ENCODE measurements around the gene DAB1.

Gene DAB1

GRCh38 chr1:57380923-57381322 lies 42.9 kb downstream of the DAB1 start:
- Histone ChIP-seq H3K4me1 (ENCODE audit: control insufficient read depth, insufficient read depth, low read length) (peaks cover 3% of the 10 kb centered on the region), H3K9ac (ENCODE audit: low read depth, low read length) (no peak overlapping the region), H3K36me3 (ENCODE audit: control insufficient read depth, insufficient read depth, low read length) (no peaks in the 10 kb centered on the region), H3K4me3 (ENCODE audit: low read depth, low read length) (no peak overlapping the region), H3K9me3 (ENCODE audit: control insufficient read depth, insufficient read depth, low read length) (no peaks in the 10 kb centered on the region), H3K27me3 (ENCODE audit: control insufficient read depth, insufficient read depth, low read length) (no peaks in the 10 kb centered on the region)

GRCh38 chr1:57378534-57378933 lies 45.3 kb downstream of the DAB1 start:
- H3K4me1 ChIP-seq (ENCODE audit: control insufficient read depth, insufficient read depth, low read length) = peaks cover 3% of the 10 kb centered on the region
- no peaks in the 10 kb centered on the region for H3K9me3 ChIP-seq (ENCODE audit: control insufficient read depth, insufficient read depth, low read length)
- no peaks in the 10 kb centered on the region for H3K27me3 ChIP-seq (ENCODE audit: control insufficient read depth, insufficient read depth, low read length)
- H3K9ac ChIP-seq (ENCODE audit: low read depth, low read length) = no peak overlapping the region
- H3K4me3 ChIP-seq (ENCODE audit: low read depth, low read length) = no peak overlapping the region
- no peaks in the 10 kb centered on the region for H3K36me3 ChIP-seq (ENCODE audit: control insufficient read depth, insufficient read depth, low read length)

- H3K9ac ChIP-seq (ENCODE audit: low read depth, low read length) = no peak overlapping the region
- no peaks in the 10 kb centered on the region for H3K36me3 ChIP-seq (ENCODE audit: control insufficient read depth, insufficient read depth, low read length)
- no peaks in the 10 kb centered on the region for H3K9me3 ChIP-seq (ENCODE audit: control insufficient read depth, insufficient read depth, low read length)
- no peaks in the 10 kb centered on the region for H3K27me3 ChIP-seq (ENCODE audit: control insufficient read depth, insufficient read depth, low read length)
- H3K4me3 ChIP-seq (ENCODE audit: low read depth, low read length) = no peak overlapping the region
- peaks cover 3% of the 10 kb centered on the region for H3K4me1 ChIP-seq (ENCODE audit: control insufficient read depth, insufficient read depth, low read length)
These were observed 46.3 kb downstream of the DAB1 start for GRCh38 chr1:57377339-57378139.

- Histone ChIP-seq H3K9me3 (ENCODE audit: control insufficient read depth, insufficient read depth, low read length) (no peaks in the 10 kb centered on the region), H3K27me3 (ENCODE audit: control insufficient read depth, insufficient read depth, low read length) (no peaks in the 10 kb centered on the region), H3K36me3 (ENCODE audit: control insufficient read depth, insufficient read depth, low read length) (no peaks in the 10 kb centered on the region), H3K4me1 (ENCODE audit: control insufficient read depth, insufficient read depth, low read length) (no peaks in the 10 kb centered on the region), H3K9ac (ENCODE audit: low read depth, low read length) (no peak overlapping the region), H3K4me3 (ENCODE audit: low read depth, low read length) (no peak overlapping the region)
These were observed 47.8 kb downstream of the DAB1 start for GRCh38 chr1:57376041-57376440.

GRCh38 chr1:57369889-57370288 lies 54.0 kb downstream of the DAB1 start:
- Histone ChIP-seq H3K9ac (ENCODE audit: low read depth, low read length) (no peak overlapping the region), H3K9me3 (ENCODE audit: control insufficient read depth, insufficient read depth, low read length) (no peaks in the 10 kb centered on the region), H3K27me3 (ENCODE audit: control insufficient read depth, insufficient read depth, low read length) (no peaks in the 10 kb centered on the region), H3K36me3 (ENCODE audit: control insufficient read depth, insufficient read depth, low read length) (no peaks in the 10 kb centered on the region), H3K4me3 (ENCODE audit: low read depth, low read length) (no peak overlapping the region), H3K4me1 (ENCODE audit: control insufficient read depth, insufficient read depth, low read length) (peaks cover 4% of the 10 kb centered on the region)

- Histone ChIP-seq H3K4me1 (ENCODE audit: control insufficient read depth, insufficient read depth, low read length) (peaks cover 4% of the 10 kb centered on the region), H3K27me3 (ENCODE audit: control insufficient read depth, insufficient read depth, low read length) (no peaks in the 10 kb centered on the region), H3K36me3 (ENCODE audit: control insufficient read depth, insufficient read depth, low read length) (no peaks in the 10 kb centered on the region), H3K4me3 (ENCODE audit: low read depth, low read length) (no peak overlapping the region), H3K9ac (ENCODE audit: low read depth, low read length) (no peak overlapping the region), H3K9me3 (ENCODE audit: control insufficient read depth, insufficient read depth, low read length) (no peaks in the 10 kb centered on the region)
These were observed 55.9 kb downstream of the DAB1 start for GRCh38 chr1:57367945-57368344.

- Histone ChIP-seq H3K36me3 (ENCODE audit: control insufficient read depth, insufficient read depth, low read length) (no peaks in the 10 kb centered on the region), H3K9ac (ENCODE audit: low read depth, low read length) (no peak overlapping the region), H3K27me3 (ENCODE audit: control insufficient read depth, insufficient read depth, low read length) (no peaks in the 10 kb centered on the region), H3K9me3 (ENCODE audit: control insufficient read depth, insufficient read depth, low read length) (no peaks in the 10 kb centered on the region), H3K4me3 (ENCODE audit: low read depth, low read length) (no peak overlapping the region), H3K4me1 (ENCODE audit: control insufficient read depth, insufficient read depth, low read length) (no peaks in the 10 kb centered on the region)
These were observed 60.2 kb downstream of the DAB1 start for GRCh38 chr1:57363643-57364042.

- H3K27me3 ChIP-seq (ENCODE audit: control insufficient read depth, insufficient read depth, low read length) = no peaks in the 10 kb centered on the region
- no peaks in the 10 kb centered on the region for H3K36me3 ChIP-seq (ENCODE audit: control insufficient read depth, insufficient read depth, low read length)
- H3K4me3 ChIP-seq (ENCODE audit: low read depth, low read length) = no peak overlapping the region
- H3K4me1 ChIP-seq (ENCODE audit: control insufficient read depth, insufficient read depth, low read length) = no peaks in the 10 kb centered on the region
- no peak overlapping the region for H3K9ac ChIP-seq (ENCODE audit: low read depth, low read length)
- H3K9me3 ChIP-seq (ENCODE audit: control insufficient read depth, insufficient read depth, low read length) = no peaks in the 10 kb centered on the region
These were observed 60.7 kb downstream of the DAB1 start for GRCh38 chr1:57363165-57363564.

GRCh38 chr1:57362480-57362879 lies 61.4 kb downstream of the DAB1 start:
- Histone ChIP-seq H3K4me3 (ENCODE audit: low read depth, low read length) (no peak overlapping the region), H3K9me3 (ENCODE audit: control insufficient read depth, insufficient read depth, low read length) (no peaks in the 10 kb centered on the region), H3K9ac (ENCODE audit: low read depth, low read length) (no peak overlapping the region), H3K27me3 (ENCODE audit: control insufficient read depth, insufficient read depth, low read length) (no peaks in the 10 kb centered on the region), H3K36me3 (ENCODE audit: control insufficient read depth, insufficient read depth, low read length) (no peaks in the 10 kb centered on the region), H3K4me1 (ENCODE audit: control insufficient read depth, insufficient read depth, low read length) (peaks cover 3% of the 10 kb centered on the region)

- no peak overlapping the region for H3K4me3 ChIP-seq (ENCODE audit: low read depth, low read length)
- H3K36me3 ChIP-seq (ENCODE audit: control insufficient read depth, insufficient read depth, low read length) = no peaks in the 10 kb centered on the region
- H3K4me1 ChIP-seq (ENCODE audit: control insufficient read depth, insufficient read depth, low read length) = peaks cover 10% of the 10 kb centered on the region
- no peak overlapping the region for H3K9ac ChIP-seq (ENCODE audit: low read depth, low read length)
- no peaks in the 10 kb centered on the region for H3K27me3 ChIP-seq (ENCODE audit: control insufficient read depth, insufficient read depth, low read length)
- H3K9me3 ChIP-seq (ENCODE audit: control insufficient read depth, insufficient read depth, low read length) = no peaks in the 10 kb centered on the region
These were observed 62.3 kb downstream of the DAB1 start for GRCh38 chr1:57361516-57361915.

GRCh38 chr1:57360846-57361407 lies 62.9 kb downstream of the DAB1 start:
- peaks cover 10% of the 10 kb centered on the region for H3K4me1 ChIP-seq (ENCODE audit: control insufficient read depth, insufficient read depth, low read length)
- no peaks in the 10 kb centered on the region for H3K9me3 ChIP-seq (ENCODE audit: control insufficient read depth, insufficient read depth, low read length)
- H3K9ac ChIP-seq (ENCODE audit: low read depth, low read length) = no peak overlapping the region
- no peak overlapping the region for H3K4me3 ChIP-seq (ENCODE audit: low read depth, low read length)
- H3K27me3 ChIP-seq (ENCODE audit: control insufficient read depth, insufficient read depth, low read length) = no peaks in the 10 kb centered on the region
- H3K36me3 ChIP-seq (ENCODE audit: control insufficient read depth, insufficient read depth, low read length) = no peaks in the 10 kb centered on the region

GRCh38 chr1:57357462-57357861 lies 66.4 kb downstream of the DAB1 start:
- H3K9me3 ChIP-seq (ENCODE audit: control insufficient read depth, insufficient read depth, low read length) = no peaks in the 10 kb centered on the region
- no peaks in the 10 kb centered on the region for H3K27me3 ChIP-seq (ENCODE audit: control insufficient read depth, insufficient read depth, low read length)
- no peaks in the 10 kb centered on the region for H3K36me3 ChIP-seq (ENCODE audit: control insufficient read depth, insufficient read depth, low read length)
- no peak overlapping the region for H3K4me3 ChIP-seq (ENCODE audit: low read depth, low read length)
- peaks cover 10% of the 10 kb centered on the region for H3K4me1 ChIP-seq (ENCODE audit: control insufficient read depth, insufficient read depth, low read length)
- H3K9ac ChIP-seq (ENCODE audit: low read depth, low read length) = no peak overlapping the region
